ENCODE results near the gene TTC22. TPM values are rescaled to one million over a fixed set of nuclear protein-coding genes. Genes with fewer than 3 reads are reported as not detected.

Gene TTC22
- total RNA-seq, 6 experiments from 2014 or later = not detected

DNA sequence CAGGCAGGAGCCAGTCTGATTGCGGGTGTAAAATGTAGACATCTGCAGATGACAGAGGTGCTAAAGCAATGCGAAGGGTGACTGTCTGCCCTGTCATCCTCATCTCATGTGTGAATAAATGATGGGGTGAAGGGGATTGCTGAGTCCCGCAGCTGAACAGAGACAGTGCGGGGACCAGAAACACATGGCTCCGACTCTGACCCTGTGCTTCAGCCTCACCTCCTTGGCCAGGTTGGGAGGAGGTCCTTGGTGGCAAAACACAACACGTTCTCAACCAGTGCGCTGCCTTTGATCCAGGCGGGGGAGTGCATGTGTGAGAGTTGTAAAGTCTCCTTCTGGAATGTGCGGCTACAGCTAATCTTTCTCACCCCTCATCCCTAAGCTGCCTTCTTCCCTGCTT, 32.0 kb upstream of the TTC22 start:
- no peak for DNase-seq
- no peak overlapping the region for H3K27ac Mint-ChIP-seq
- H3K9me3 Mint-ChIP-seq = peaks cover 19% of the 10 kb centered on the region
- TF ChIP-seq, protein P1, sequence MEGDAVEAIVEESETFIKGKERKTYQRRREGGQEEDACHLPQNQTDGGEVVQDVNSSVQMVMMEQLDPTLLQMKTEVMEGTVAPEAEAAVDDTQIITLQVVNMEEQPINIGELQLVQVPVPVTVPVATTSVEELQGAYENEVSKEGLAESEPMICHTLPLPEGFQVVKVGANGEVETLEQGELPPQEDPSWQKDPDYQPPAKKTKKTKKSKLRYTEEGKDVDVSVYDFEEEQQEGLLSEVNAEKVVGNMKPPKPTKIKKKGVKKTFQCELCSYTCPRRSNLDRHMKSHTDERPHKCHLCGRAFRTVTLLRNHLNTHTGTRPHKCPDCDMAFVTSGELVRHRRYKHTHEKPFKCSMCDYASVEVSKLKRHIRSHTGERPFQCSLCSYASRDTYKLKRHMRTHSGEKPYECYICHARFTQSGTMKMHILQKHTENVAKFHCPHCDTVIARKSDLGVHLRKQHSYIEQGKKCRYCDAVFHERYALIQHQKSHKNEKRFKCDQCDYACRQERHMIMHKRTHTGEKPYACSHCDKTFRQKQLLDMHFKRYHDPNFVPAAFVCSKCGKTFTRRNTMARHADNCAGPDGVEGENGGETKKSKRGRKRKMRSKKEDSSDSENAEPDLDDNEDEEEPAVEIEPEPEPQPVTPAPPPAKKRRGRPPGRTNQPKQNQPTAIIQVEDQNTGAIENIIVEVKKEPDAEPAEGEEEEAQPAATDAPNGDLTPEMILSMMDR (IDR thresholded peaks at IDR 0.05) = no peak
- H3K4me1 Mint-ChIP-seq (ENCODE audit: low read depth) = no peaks in the 10 kb centered on the region
- peaks cover 35% of the 10 kb centered on the region for H3K27me3 Mint-ChIP-seq (ENCODE audit: insufficient read depth)
- H3K4me3 Mint-ChIP-seq = no peak overlapping the region
- H3K36me3 Mint-ChIP-seq (ENCODE audit: low read depth) = 0 out of 2 replicates have a peak, but pooled peaks cover 7% of the 10 kb centered on the region

DNA sequence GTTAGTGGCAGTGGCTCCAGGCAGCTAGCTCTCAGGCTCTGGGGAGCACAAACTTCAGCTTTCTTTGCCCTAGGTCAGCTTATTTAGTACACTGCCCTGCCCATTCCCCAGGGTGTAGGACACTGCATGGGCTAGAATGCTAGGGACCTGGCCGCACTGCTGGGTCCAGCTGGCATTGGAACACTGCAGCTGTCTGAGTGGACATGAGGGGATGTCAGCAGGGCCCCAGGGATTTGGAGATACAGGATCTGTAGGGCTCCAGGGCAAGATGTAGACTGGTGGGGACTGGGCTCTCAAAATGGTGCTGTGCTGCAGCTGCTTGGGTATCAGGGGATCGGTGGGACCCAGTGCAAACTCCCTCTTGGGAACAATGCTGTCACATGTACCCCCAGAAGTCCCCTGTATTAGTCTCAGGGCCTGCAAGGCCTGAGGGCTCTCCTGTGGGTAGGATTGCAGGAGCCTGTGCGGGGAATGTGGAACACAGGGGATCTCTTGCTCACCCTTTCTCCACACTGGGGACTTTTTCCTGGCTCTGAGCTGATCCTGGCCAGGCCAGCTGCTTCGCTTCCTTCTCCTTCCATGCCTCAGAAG, 25.2 kb upstream of the TTC22 start:
- Mint-ChIP-seq H3K4me3 (no peak overlapping the region), H3K4me1 (ENCODE audit: low read depth) (no peaks in the 10 kb centered on the region), H3K36me3 (ENCODE audit: low read depth) (peaks cover 12% of the 10 kb centered on the region), H3K27ac (no peak overlapping the region), H3K9me3 (peaks cover 37% of the 10 kb centered on the region), H3K27me3 (ENCODE audit: insufficient read depth) (peaks cover 20% of the 10 kb centered on the region)
- TF ChIP-seq, protein P1 (IDR thresholded peaks at IDR 0.05) = no peak
- DNase-seq = no peak

GRCh38 chr1:54825696-54826095, 24.6 kb upstream of the TTC22 start:
- DNase-seq = no peak
- peaks cover 25% of the 10 kb centered on the region for H3K27me3 Mint-ChIP-seq (ENCODE audit: insufficient read depth)
- no peak overlapping the region for H3K27ac Mint-ChIP-seq
- peaks cover 8% of the 10 kb centered on the region for H3K36me3 Mint-ChIP-seq (ENCODE audit: low read depth)
- no peaks in the 10 kb centered on the region for H3K4me1 Mint-ChIP-seq (ENCODE audit: low read depth)
- no peak overlapping the region for H3K4me3 Mint-ChIP-seq
- TF ChIP-seq, protein P1 (IDR thresholded peaks at IDR 0.05) = no peak
- peaks cover 31% of the 10 kb centered on the region for H3K9me3 Mint-ChIP-seq

- peaks cover 36% of the 10 kb centered on the region for H3K27me3 Mint-ChIP-seq (ENCODE audit: insufficient read depth)
- no peak overlapping the region for H3K27ac Mint-ChIP-seq
- no peak for DNase-seq
- H3K36me3 Mint-ChIP-seq (ENCODE audit: low read depth) = peaks cover 5% of the 10 kb centered on the region
- H3K9me3 Mint-ChIP-seq = peaks cover 24% of the 10 kb centered on the region
- TF ChIP-seq, protein P1 (IDR thresholded peaks at IDR 0.05) = no peak
- no peaks in the 10 kb centered on the region for H3K4me1 Mint-ChIP-seq (ENCODE audit: low read depth)
- H3K4me3 Mint-ChIP-seq = no peak overlapping the region
These were observed 22.5 kb upstream of the TTC22 start for GRCh38 chr1:54823670-54824069.

DNA sequence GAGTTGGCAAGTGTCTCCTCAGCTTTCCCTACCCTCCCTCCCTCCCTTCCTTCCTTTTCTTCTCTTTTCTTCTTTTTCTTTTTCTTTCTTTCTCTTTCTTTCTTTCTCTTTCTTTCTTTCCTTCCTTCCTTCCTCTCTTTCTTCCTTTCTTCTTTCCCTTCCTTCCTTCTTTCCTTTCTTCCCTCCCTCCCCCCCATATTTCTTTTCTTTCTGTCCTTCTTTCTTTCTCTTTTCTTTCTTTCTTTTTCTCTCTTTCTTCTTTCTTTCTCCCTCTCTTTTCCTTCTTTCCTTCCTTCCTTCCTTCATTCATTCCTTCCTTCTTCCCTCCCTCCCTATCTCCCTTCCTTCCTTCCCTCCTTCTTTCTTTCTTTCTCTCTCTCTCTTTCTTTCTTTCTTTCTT, 18.6 kb upstream of the TTC22 start:
- H3K4me1 Mint-ChIP-seq (ENCODE audit: low read depth) = no peaks in the 10 kb centered on the region
- H3K9me3 Mint-ChIP-seq = peaks cover 12% of the 10 kb centered on the region
- TF ChIP-seq, protein P1 (IDR thresholded peaks at IDR 0.05) = no peak
- H3K36me3 Mint-ChIP-seq (ENCODE audit: low read depth) = peaks cover 5% of the 10 kb centered on the region; the same call in 1 of the 2 replicates
- no peak for DNase-seq
- peaks cover 46% of the 10 kb centered on the region for H3K27me3 Mint-ChIP-seq (ENCODE audit: insufficient read depth)
- H3K4me3 Mint-ChIP-seq = no peak overlapping the region
- H3K27ac Mint-ChIP-seq = no peak overlapping the region

Data from HFFc6 (cell line).